Loucy (cell line): ENCODE measurements around the gene DCAF15.

Source experiments
- CTCF ChIP-seq: fragments of 200-600 bp; sonication (generic); conservative IDR thresholded peaks from 2 replicates; pipeline ENCODE4 v1.5.1; 2014; ENCODE audit warnings: mild to moderate bottlenecking, antibody characterized with exemption, low read length
- EZH2phosphoT487 ChIP-seq: fragments of 200-600 bp; IDR thresholded peaks from 2 replicates; pipeline ENCODE4 v1.6.1; 2018; ENCODE audit warnings: antibody characterized with exemption, mild to moderate bottlenecking, moderate library complexity, borderline replicate concordance

DNA sequence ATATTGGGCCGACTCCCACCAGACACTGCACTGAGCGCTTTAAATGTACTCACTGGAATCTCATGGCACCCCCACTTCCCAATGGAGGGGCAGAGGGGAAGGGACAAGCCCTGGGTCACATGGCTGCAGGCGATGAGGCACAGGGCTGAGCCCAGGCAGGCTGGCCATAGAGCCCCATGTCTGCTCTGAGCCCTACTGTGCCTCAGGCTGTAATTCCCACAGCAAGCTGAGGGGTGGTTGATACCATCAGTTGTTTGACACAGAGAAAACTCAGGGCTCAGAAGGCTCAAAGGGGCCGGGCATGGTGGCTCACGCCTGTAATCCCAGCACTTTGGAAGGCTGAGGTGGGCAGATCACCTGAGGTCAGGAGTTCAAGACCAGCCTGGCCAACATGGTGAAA is 28.7 kb downstream of the DCAF15 start:
- TF ChIP-seq CTCF (no peak), EZH2phosphoT487 (no peak)
